ENCODE data around the gene GPR153. TPM values are rescaled to one million over a fixed set of nuclear protein-coding genes. Genes with fewer than 3 reads are reported as not detected.

GPR153 gene
- total RNA-seq, 1 donor from 2014 or later: 8.4 TPM

DNA sequence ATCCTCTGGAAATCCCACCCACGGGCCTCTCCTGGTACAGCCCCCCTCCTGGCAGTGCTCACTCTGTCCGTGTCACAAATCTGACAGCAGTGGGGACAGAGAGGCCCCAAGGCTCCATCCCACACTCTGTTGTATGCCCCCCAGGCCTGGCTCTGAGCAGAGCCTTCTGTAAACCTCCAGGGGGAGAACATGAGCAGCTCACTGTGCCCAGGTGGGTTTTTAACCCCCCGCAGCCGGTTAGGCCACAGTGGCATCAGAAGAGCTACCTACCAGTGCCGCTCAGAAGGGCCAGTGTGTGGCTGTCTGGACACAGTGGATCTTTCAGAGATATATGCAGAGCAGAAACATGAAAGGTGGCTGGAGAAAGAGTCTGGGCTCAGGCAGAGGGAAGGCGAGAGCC lies 12.0 kb upstream of the GPR153 start:
- peaks cover 31% of the 10 kb centered on the region for H3K4me1 ChIP-seq
- no peaks in the 10 kb centered on the region for H3K9me3 ChIP-seq (ENCODE audit: low read depth)
- Mint-ChIP-seq H3K36me3 (no peaks in the 10 kb centered on the region), H3K9me3 (no peaks in the 10 kb centered on the region), H3K4me3 (no peak overlapping the region), H3K27me3 (ENCODE audit: insufficient read depth, low read depth) (peaks cover 6% of the 10 kb centered on the region), H3K4me1 (peaks cover 74% of the 10 kb centered on the region), H3K27ac (no peak overlapping the region)
- H3K4me2 ChIP-seq: no peak overlapping the region
- no peaks in the 10 kb centered on the region for H3K79me2 ChIP-seq (ENCODE audit: low read depth)
- TF ChIP-seq, protein P1, sequence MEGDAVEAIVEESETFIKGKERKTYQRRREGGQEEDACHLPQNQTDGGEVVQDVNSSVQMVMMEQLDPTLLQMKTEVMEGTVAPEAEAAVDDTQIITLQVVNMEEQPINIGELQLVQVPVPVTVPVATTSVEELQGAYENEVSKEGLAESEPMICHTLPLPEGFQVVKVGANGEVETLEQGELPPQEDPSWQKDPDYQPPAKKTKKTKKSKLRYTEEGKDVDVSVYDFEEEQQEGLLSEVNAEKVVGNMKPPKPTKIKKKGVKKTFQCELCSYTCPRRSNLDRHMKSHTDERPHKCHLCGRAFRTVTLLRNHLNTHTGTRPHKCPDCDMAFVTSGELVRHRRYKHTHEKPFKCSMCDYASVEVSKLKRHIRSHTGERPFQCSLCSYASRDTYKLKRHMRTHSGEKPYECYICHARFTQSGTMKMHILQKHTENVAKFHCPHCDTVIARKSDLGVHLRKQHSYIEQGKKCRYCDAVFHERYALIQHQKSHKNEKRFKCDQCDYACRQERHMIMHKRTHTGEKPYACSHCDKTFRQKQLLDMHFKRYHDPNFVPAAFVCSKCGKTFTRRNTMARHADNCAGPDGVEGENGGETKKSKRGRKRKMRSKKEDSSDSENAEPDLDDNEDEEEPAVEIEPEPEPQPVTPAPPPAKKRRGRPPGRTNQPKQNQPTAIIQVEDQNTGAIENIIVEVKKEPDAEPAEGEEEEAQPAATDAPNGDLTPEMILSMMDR (IDR thresholded peaks at IDR 0.05): peak; percentile 36
- no peak for TF ChIP-seq EZH2 (IDR thresholded peaks at IDR 0.05)
- H3K4me3 ChIP-seq: no peak overlapping the region
- no peaks in the 10 kb centered on the region for H3K36me3 ChIP-seq
- no peak overlapping the region for H3K9ac ChIP-seq
- no peak overlapping the region for H3K27ac ChIP-seq
- peak; percentile 33 for DNase-seq (ENCODE audit: low spot score)
- H3K27me3 ChIP-seq: no peaks in the 10 kb centered on the region
- peaks cover 28% of the 10 kb centered on the region for H4K20me1 ChIP-seq (ENCODE audit: low read depth)
- peaks cover 17% of the 10 kb centered on the region for H3F3A ChIP-seq (ENCODE audit: low read depth)
- H2AFZ ChIP-seq (replicated peaks): no peak overlapping the region

DNA sequence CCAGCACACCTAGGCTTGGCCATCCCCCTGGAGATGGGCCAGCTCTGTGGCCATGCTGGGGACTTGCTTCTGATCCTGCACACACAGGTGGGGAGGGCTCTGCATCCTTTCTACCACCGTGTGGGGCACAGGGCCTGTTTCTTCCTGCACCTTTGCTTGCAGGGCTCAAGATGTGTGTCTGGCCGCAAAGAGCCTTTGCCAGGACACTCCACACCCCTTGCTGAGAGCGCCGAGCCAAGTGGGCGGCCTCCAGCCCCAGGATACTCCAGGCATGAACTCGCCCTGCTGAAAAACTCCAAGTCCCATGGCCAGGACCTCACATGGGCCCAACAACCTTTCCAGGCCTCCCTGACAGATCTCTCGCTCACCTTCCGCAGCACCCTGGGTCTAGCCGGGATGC lies 11.6 kb upstream of the GPR153 start:
- no peak for DNase-seq (ENCODE audit: low spot score)
- H3K4me3 Mint-ChIP-seq: no peak overlapping the region
- H3K4me3 ChIP-seq: no peak overlapping the region
- H2AFZ ChIP-seq (replicated peaks): no peak overlapping the region
- peaks cover 33% of the 10 kb centered on the region for H3K4me1 ChIP-seq
- H3K27ac ChIP-seq: no peak overlapping the region
- no peaks in the 10 kb centered on the region for H3K36me3 Mint-ChIP-seq
- H3K36me3 ChIP-seq: no peaks in the 10 kb centered on the region
- H3F3A ChIP-seq (ENCODE audit: low read depth): peaks cover 19% of the 10 kb centered on the region
- no peak overlapping the region for H3K4me2 ChIP-seq
- H3K9ac ChIP-seq: no peak overlapping the region
- H3K4me1 Mint-ChIP-seq: peaks cover 75% of the 10 kb centered on the region
- H3K9me3 ChIP-seq (ENCODE audit: low read depth): no peaks in the 10 kb centered on the region
- H3K27me3 ChIP-seq: no peaks in the 10 kb centered on the region
- H3K27me3 Mint-ChIP-seq (ENCODE audit: insufficient read depth, low read depth): peaks cover 6% of the 10 kb centered on the region
- H3K79me2 ChIP-seq (ENCODE audit: low read depth): no peaks in the 10 kb centered on the region
- H3K9me3 Mint-ChIP-seq: no peaks in the 10 kb centered on the region
- no peak overlapping the region for H3K27ac Mint-ChIP-seq
- TF ChIP-seq EZH2 (IDR thresholded peaks at IDR 0.05) (no peak), EZH2phosphoT487 (IDR thresholded peaks at IDR 0.05) (no peak)
- TF ChIP-seq, protein P1 (IDR thresholded peaks at IDR 0.05): no peak
- H4K20me1 ChIP-seq (ENCODE audit: low read depth): peaks cover 28% of the 10 kb centered on the region

DNA sequence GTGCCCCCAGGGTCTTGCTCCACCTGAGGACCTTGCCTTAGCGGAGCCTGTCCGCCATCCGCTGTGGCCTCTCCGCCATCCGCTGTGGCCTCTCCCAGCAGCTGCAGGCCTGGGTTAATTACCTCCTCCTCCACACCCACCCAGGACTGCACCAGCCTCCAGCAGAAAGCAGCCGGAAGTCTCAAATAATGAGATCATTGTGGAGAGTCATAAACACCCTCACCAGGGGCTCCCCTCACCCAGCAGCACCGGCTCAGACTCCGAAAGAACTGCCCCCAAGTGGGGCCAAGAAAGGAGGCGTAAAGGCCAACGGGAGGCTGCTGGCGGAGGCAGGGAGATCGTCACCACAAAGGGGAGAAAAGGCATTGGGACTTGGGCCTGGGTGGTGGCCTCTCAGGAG lies 10.7 kb upstream of the GPR153 start:
- no peak overlapping the region for H3K4me2 ChIP-seq
- H3K27me3 ChIP-seq: no peaks in the 10 kb centered on the region
- H3K4me3 ChIP-seq: no peak overlapping the region
- H3K36me3 ChIP-seq: no peaks in the 10 kb centered on the region
- Mint-ChIP-seq H3K9me3 (no peaks in the 10 kb centered on the region), H3K27ac (no peak overlapping the region), H3K4me3 (no peak overlapping the region), H3K36me3 (no peaks in the 10 kb centered on the region), H3K27me3 (ENCODE audit: insufficient read depth, low read depth) (peaks cover 6% of the 10 kb centered on the region), H3K4me1 (peaks cover 72% of the 10 kb centered on the region)
- TF ChIP-seq EZH2phosphoT487 (IDR thresholded peaks at IDR 0.05) (no peak), EZH2 (IDR thresholded peaks at IDR 0.05) (no peak)
- TF ChIP-seq, protein P1 (IDR thresholded peaks at IDR 0.05): no peak
- H2AFZ ChIP-seq (replicated peaks): no peak overlapping the region
- H4K20me1 ChIP-seq (ENCODE audit: low read depth): peaks cover 24% of the 10 kb centered on the region
- H3K9me3 ChIP-seq (ENCODE audit: low read depth): no peaks in the 10 kb centered on the region
- no peak overlapping the region for H3K27ac ChIP-seq
- no peak overlapping the region for H3K9ac ChIP-seq
- H3K4me1 ChIP-seq: peaks cover 29% of the 10 kb centered on the region
- H3F3A ChIP-seq (ENCODE audit: low read depth): peaks cover 19% of the 10 kb centered on the region
- H3K79me2 ChIP-seq (ENCODE audit: low read depth): no peaks in the 10 kb centered on the region
- no peak for DNase-seq (ENCODE audit: low spot score)

Measured in neural progenitor cell (in vitro differentiated cells).